GM21825 (cell line): Measurements from ENCODE around the gene FCER2.
A peak's percentile ranks its signal among the peaks of the same experiment; 100 is the strongest.

Source experiments
- ATAC-seq: cut with Tn5 transposase; IDR thresholded peaks from one replicate; pipeline ENCODE4 v1.9.1; 2021; ENCODE audit warnings: mild to moderate bottlenecking, moderate library complexity; ENCODE audit not compliant: unreplicated experiment

Gene FCER2

GRCh38 chr19:7704280-7705060, 2.5 kb upstream of the FCER2 start:
- no peak for ATAC-seq

- no peak for ATAC-seq
Observed at GRCh38 chr19:7703332-7703731, 1.4 kb upstream of the FCER2 start.

GRCh38 chr19:7701049-7701653, 780 bp downstream of the FCER2 start:
- no peak for ATAC-seq

GRCh38 chr19:7699417-7700401, 2.2 kb downstream of the FCER2 start:
- ATAC-seq = no peak

GRCh38 chr19:7699003-7699402, 2.9 kb downstream of the FCER2 start:
- ATAC-seq = no peak

- no peak for ATAC-seq
Observed at GRCh38 chr19:7698583-7698982, 3.3 kb downstream of the FCER2 start.

GRCh38 chr19:7697721-7698287, 4.1 kb downstream of the FCER2 start:
- no peak for ATAC-seq

- no peak for ATAC-seq
Observed at GRCh38 chr19:7694499-7694898, 7.4 kb downstream of the FCER2 start.

- ATAC-seq = no peak
Observed at GRCh38 chr19:7692417-7693088, 9.4 kb downstream of the FCER2 start.

- no peak for ATAC-seq
Observed at GRCh38 chr19:7691497-7691896, 10.4 kb downstream of the FCER2 start.

- no peak for ATAC-seq
Observed at GRCh38 chr19:7690779-7691258, 11.1 kb downstream of the FCER2 start.

- ATAC-seq = no peak
Observed at GRCh38 chr19:7689165-7689564, 12.8 kb downstream of the FCER2 start.

GRCh38 chr19:7687177-7687576, 14.8 kb downstream of the FCER2 start:
- ATAC-seq = no peak

GRCh38 chr19:7685546-7686445, 16.1 kb downstream of the FCER2 start:
- no peak for ATAC-seq

- ATAC-seq = no peak
Observed at GRCh38 chr19:7682175-7682855, 19.6 kb downstream of the FCER2 start.

- ATAC-seq = no peak
Observed at GRCh38 chr19:7681340-7682174, 20.4 kb downstream of the FCER2 start.

GRCh38 chr19:7680606-7681339, 21.2 kb downstream of the FCER2 start, which contains the start of gene TRAPPC5:
TRAPPC5 (plus strand) TSS chr19:7680833; CDS start chr19:7682254, 1,421 bp downstream.
- ATAC-seq = peak; percentile 51
